Mesendoderm (in vitro differentiated cells): Measurements from ENCODE around the gene BBOF1.
"Not testable (repeated sequence)": the region's sequence is repeated elsewhere in the genome, so short reads cannot be mapped to it uniquely, and the experiment has no call there.

ENCODE experiments used
- DNase-seq: peaks from one replicate; pipeline ENCODE4 v3.0.0; 2013
- H2AK5ac ChIP-seq: 2 replicates; pipeline ENCODE4 v1.6.1; 2013; ENCODE audit warnings: low read length, inconsistent platforms
- H2BK120ac ChIP-seq: 2 replicates; pipeline ENCODE4 v1.6.1; 2013; ENCODE audit warnings: low read depth, mild to moderate bottlenecking, low read length, moderate library complexity, mixed read lengths
- H2BK15ac ChIP-seq: replicated peaks from 2 replicates; pipeline ENCODE4 v1.6.1; 2013; ENCODE audit warnings: low read depth, mild to moderate bottlenecking, moderate library complexity
- H2BK5ac ChIP-seq: 2 replicates; pipeline ENCODE4 v1.6.1; 2013; ENCODE audit warnings: low read length, inconsistent platforms
- H3K18ac ChIP-seq: 2 replicates; pipeline ENCODE4 v1.6.1; 2013; ENCODE audit warnings: mild to moderate bottlenecking, low read length, mixed read lengths
- H3K23ac ChIP-seq: one replicate; pipeline ENCODE4 v1.6.1; 2013; ENCODE audit warnings: low read length
- H3K27ac ChIP-seq: 2 replicates; pipeline ENCODE4 v1.5.1; 2013; ENCODE audit warnings: low read depth, mild to moderate bottlenecking, inconsistent platforms, low read length, moderate library complexity
- H3K27me3 ChIP-seq: 2 replicates; pipeline ENCODE4 v1.6.1; 2013; ENCODE audit warnings: low read length, control low read depth, mild to moderate bottlenecking, inconsistent platforms; ENCODE audit not compliant: insufficient read depth, poor library complexity
- H3K36me3 ChIP-seq: 2 replicates; pipeline ENCODE4 v1.6.1; 2013; ENCODE audit warnings: low read length, inconsistent platforms; ENCODE audit not compliant: control insufficient read depth, insufficient read depth
- H3K4ac ChIP-seq: one replicate; pipeline ENCODE4 v1.6.1; 2013; ENCODE audit warnings: low read depth, mild to moderate bottlenecking, low read length, moderate library complexity
- H3K4me1 ChIP-seq: 2 replicates; pipeline ENCODE4 v1.6.1; 2013; ENCODE audit warnings: low read depth, low read length, inconsistent platforms; ENCODE audit not compliant: control insufficient read depth
- H3K4me2 ChIP-seq: 2 replicates; pipeline ENCODE4 v1.6.1; 2013; ENCODE audit warnings: low read length
- H3K4me3 ChIP-seq: 2 replicates; pipeline ENCODE4 v1.5.1; 2013; ENCODE audit warnings: mild to moderate bottlenecking, low read length
- H3K56ac ChIP-seq: one replicate; pipeline ENCODE4 v1.6.1; 2013; ENCODE audit warnings: low read length
- H3K79me1 ChIP-seq: 2 replicates; pipeline ENCODE4 v1.6.1; 2013; ENCODE audit warnings: low read length, inconsistent platforms
- H3K79me2 ChIP-seq: 2 replicates; pipeline ENCODE4 v1.6.1; 2013; ENCODE audit warnings: mild to moderate bottlenecking, low read length; ENCODE audit not compliant: control insufficient read depth, insufficient read depth
- H3K9ac ChIP-seq: 2 replicates; pipeline ENCODE4 v1.6.1; 2013; ENCODE audit warnings: low read length, inconsistent platforms
- H4K5ac ChIP-seq: one replicate; pipeline ENCODE4 v1.6.1; 2013; ENCODE audit warnings: low read length
- H4K8ac ChIP-seq: one replicate; pipeline ENCODE4 v1.6.1; 2013; ENCODE audit warnings: low read depth, mild to moderate bottlenecking, control low read depth, low read length, moderate library complexity
- WGBS: extraction: QIAGEN DNeasy Blood & Tissue Kit; methylation state at CpG from one replicate; pipeline ENCODE4 v1.1.7; 2013; ENCODE audit warnings: low lambda C conversion rate, missing lambda C conversion rate; ENCODE audit not compliant: insufficient coverage; ENCODE audit errors: extremely low coverage; 5-methylcytosine and 5-hydroxymethylcytosine counted together

The BBOF1 gene

DNA sequence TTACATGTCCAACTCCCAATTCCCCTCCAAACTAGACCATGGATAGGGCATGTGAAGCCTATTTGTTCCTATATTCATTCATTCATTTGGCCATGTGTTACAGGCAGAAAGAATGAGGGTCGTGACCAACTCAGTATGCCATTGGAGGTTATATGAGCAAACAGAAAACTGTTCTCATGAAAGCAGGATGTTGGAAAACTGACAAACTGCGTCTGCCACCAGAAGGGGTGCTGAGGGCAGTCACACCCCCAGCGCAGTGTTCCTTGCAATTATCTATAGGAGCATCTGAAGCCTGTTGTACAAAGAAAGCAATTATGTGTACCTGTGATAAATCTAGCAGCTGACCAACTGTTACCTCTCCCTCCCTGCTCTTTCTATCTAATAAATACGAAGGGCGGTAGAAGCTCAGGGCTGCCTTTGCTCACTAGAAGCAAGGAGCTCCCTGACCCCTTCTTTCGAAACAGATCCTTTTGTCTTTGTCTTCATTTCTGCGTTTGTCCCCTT is 21.2 kb upstream of the BBOF1 start:
- Histone ChIP-seq H3K4me1 (no peaks in the 10 kb centered on the region), H2BK5ac (no peak overlapping the region), H2BK15ac (no peak overlapping the region), H3K4me3 (no peak overlapping the region), H3K4ac (no peak overlapping the region), H3K27me3 (no peaks in the 10 kb centered on the region), H3K79me2 (no peaks in the 10 kb centered on the region), H3K4me2 (no peak overlapping the region), H3K9ac (no peak overlapping the region), H4K5ac (no peak overlapping the region), H3K79me1 (no peaks in the 10 kb centered on the region), H4K8ac (no peak overlapping the region), H3K18ac (no peak overlapping the region), H3K56ac (no peak overlapping the region), H2BK120ac (no peak overlapping the region), H3K27ac (no peak overlapping the region), H2AK5ac (no peak overlapping the region), H3K23ac (no peak overlapping the region), H3K36me3 (no peaks in the 10 kb centered on the region)
- DNase-seq: no peak
- WGBS: no CpG with 5 or more reads among the region's 7 CpGs

DNA sequence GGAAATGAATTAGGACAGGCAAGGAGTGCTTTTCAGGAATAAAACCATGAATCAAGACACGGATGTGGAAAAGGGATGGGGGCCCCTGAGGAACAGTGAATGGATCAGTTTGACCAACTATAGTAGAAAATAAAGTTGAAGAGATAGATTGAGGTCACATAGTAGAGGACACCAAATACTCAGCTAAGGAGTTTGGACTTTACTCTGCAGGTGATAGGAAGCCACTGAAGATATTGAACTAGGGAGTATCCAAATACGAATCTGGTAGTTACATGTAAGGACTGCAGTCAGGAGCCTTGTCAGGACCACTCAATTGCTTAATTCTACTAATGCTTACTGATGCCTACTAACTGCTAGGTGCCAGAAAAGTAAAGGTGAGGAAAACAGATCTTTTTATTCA is 20.4 kb upstream of the BBOF1 start:
- no peaks in the 10 kb centered on the region for H3K79me1 ChIP-seq
- H3K4ac ChIP-seq: no peak overlapping the region
- no peak overlapping the region for H4K8ac ChIP-seq
- H2BK120ac ChIP-seq: no peak overlapping the region
- no CpG with 5 or more reads among the region's 2 CpGs for WGBS
- no peak overlapping the region for H3K27ac ChIP-seq
- H3K56ac ChIP-seq: no peak overlapping the region
- no peaks in the 10 kb centered on the region for H3K4me1 ChIP-seq
- DNase-seq: no peak
- H3K9ac ChIP-seq: no peak overlapping the region
- no peak overlapping the region for H3K18ac ChIP-seq
- no peak overlapping the region for H2BK5ac ChIP-seq
- no peak overlapping the region for H3K23ac ChIP-seq
- H3K79me2 ChIP-seq: no peaks in the 10 kb centered on the region
- no peak overlapping the region for H2BK15ac ChIP-seq
- H3K36me3 ChIP-seq: no peaks in the 10 kb centered on the region
- no peak overlapping the region for H4K5ac ChIP-seq
- H3K4me2 ChIP-seq: no peak overlapping the region
- no peaks in the 10 kb centered on the region for H3K27me3 ChIP-seq
- no peak overlapping the region for H2AK5ac ChIP-seq
- H3K4me3 ChIP-seq: no peak overlapping the region

DNA sequence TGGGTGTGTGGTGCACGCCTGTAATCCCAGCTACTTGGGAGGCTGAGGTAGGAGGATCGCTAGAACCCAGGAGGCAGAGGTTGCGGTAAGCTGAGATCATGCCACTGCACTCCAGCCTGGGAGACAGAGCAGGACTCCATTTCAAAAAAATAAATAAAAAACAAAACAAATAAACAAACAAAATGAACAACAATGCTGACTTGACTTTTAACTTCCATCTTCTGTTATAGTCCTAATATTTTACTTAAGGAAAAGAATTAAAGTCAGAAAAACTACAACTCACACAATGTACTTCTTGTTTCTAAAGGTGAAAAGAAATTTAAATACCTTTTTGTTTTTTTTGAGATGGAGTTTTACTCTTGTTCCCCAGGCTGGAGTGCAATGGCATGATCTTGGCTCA is 13.5 kb upstream of the BBOF1 start:
- H3K9ac ChIP-seq, H3K23ac ChIP-seq, H3K18ac ChIP-seq, H3K56ac ChIP-seq, H2BK120ac ChIP-seq, H4K8ac ChIP-seq, H4K5ac ChIP-seq, H3K79me1 ChIP-seq, H2BK5ac ChIP-seq, H3K27ac ChIP-seq, DNase-seq, H2AK5ac ChIP-seq, H3K27me3 ChIP-seq, H3K36me3 ChIP-seq, H3K4ac ChIP-seq, H3K4me1 ChIP-seq, H3K4me2 ChIP-seq, H3K79me2 ChIP-seq, H2BK15ac ChIP-seq, H3K4me3 ChIP-seq: not testable (repeated sequence)
- WGBS: no CpG with 5 or more reads among the region's 3 CpGs

DNA sequence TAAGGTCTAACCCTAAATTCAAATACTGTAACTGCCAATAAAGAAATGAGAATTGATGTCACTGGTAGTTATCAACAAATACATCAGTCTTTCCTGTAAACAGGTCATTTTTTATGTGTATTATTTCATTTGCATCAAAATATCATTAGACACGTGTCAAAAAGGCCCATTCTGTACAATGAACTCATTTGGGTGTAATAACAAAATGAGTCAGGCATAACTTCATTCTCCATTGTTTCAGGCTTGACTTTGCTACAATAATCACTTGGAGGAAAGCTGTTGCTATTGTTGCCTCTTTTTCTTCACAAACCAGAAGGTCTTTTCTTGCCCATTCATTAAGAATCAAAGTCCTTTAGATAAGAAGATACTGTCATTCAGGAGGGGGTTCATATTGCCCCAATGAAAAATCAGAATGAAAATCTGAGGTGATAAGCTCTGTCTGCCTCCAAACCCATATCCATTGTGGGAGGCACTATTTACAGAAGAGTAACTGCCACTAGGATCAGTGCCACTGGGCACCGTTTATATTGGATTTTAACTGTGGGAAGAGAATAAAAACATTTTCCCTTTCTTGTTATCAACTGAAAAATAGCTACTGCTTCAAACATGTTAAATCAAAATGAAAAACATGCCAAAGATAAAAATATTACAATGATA is 10.2 kb upstream of the BBOF1 start:
- Histone ChIP-seq H3K4ac (no peak overlapping the region), H3K4me1 (no peaks in the 10 kb centered on the region), H2AK5ac (no peak overlapping the region), H3K36me3 (no peaks in the 10 kb centered on the region), H3K79me2 (no peaks in the 10 kb centered on the region), H4K5ac (no peak overlapping the region), H3K23ac (no peak overlapping the region), H3K27me3 (no peaks in the 10 kb centered on the region), H3K9ac (no peak overlapping the region), H3K27ac (no peak overlapping the region), H2BK5ac (no peak overlapping the region), H2BK15ac (no peak overlapping the region), H2BK120ac (no peak overlapping the region), H3K56ac (no peak overlapping the region), H3K4me3 (no peak overlapping the region), H4K8ac (no peak overlapping the region), H3K79me1 (no peaks in the 10 kb centered on the region), H3K4me2 (no peak overlapping the region), H3K18ac (no peak overlapping the region)
- WGBS: no CpG with 5 or more reads among the region's 2 CpGs
- no peak for DNase-seq

DNA sequence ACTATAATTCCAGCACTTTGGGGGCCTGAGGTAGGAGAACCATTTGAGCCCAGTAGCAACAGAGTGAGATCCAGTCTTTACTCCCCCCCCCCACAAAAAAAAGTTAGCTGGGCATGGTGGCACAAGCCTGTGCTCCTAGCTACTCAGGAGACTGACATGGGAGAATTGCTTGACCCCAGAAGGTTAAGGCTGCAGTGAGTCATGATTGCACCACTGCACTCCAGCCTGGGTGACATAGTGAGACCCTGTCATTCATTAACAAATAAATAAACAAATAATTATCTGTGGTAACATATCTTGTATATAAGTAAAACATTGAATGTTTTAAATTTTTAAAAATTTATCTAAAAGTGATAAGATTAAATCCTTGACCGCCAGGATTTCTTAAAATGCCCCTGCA is 4.8 kb upstream of the BBOF1 start:
- Histone ChIP-seq H3K23ac (no peak overlapping the region), H3K4ac (no peak overlapping the region), H4K5ac (no peak overlapping the region), H3K79me2 (no peaks in the 10 kb centered on the region), H3K27me3 (no peaks in the 10 kb centered on the region), H2AK5ac (no peak overlapping the region), H4K8ac (no peak overlapping the region), H3K9ac (no peak overlapping the region), H3K18ac (no peak overlapping the region), H2BK15ac (no peak overlapping the region), H2BK120ac (no peak overlapping the region), H3K4me2 (no peak overlapping the region), H3K79me1 (no peaks in the 10 kb centered on the region), H2BK5ac (no peak overlapping the region), H3K27ac (no peak overlapping the region), H3K4me1 (no peaks in the 10 kb centered on the region), H3K4me3 (no peak overlapping the region), H3K36me3 (no peaks in the 10 kb centered on the region), H3K56ac (no peak overlapping the region)
- no CpG with 5 or more reads among the region's 1 CpG for WGBS
- no peak for DNase-seq

DNA sequence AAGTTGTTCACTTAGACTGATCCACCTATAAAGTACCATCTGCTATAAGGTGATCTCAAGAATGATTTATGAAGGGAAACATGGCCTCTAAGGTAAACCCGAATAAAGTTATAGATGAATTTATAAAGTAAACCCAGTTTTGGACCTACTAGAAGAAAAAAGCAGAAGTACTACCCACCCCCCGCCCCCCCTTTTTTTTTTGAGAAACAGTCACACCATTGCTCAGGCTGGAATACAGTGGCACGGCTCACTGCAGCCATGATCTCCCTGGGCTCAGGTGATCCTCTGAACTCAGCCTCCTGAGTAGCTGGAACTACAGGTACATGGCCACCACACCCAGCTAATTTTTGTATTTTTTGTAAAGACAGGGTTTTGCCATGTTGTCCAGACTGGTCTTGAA is 4.0 kb upstream of the BBOF1 start:
- DNase-seq: no peak
- Histone ChIP-seq H3K27ac (no peak overlapping the region), H3K79me2 (no peaks in the 10 kb centered on the region), H4K5ac (no peak overlapping the region), H3K4me2 (no peak overlapping the region), H3K18ac (no peak overlapping the region), H2BK120ac (no peak overlapping the region), H3K27me3 (no peaks in the 10 kb centered on the region), H3K4ac (no peak overlapping the region), H3K79me1 (no peaks in the 10 kb centered on the region), H2BK15ac (no peak overlapping the region), H3K36me3 (no peaks in the 10 kb centered on the region), H2AK5ac (no peak overlapping the region), H3K4me3 (no peak overlapping the region), H2BK5ac (no peak overlapping the region), H3K9ac (no peak overlapping the region), H4K8ac (no peak overlapping the region), H3K4me1 (no peaks in the 10 kb centered on the region), H3K23ac (no peak overlapping the region), H3K56ac (no peak overlapping the region)
- WGBS: no CpG with 5 or more reads among the region's 3 CpGs
